ENCODE results near the gene SYT1.
A peak's percentile ranks its signal among the peaks of the same experiment; 100 is the strongest.
"Not testable (repeated sequence)": the region's sequence is repeated elsewhere in the genome, so short reads cannot be mapped to it uniquely, and the experiment has no call there.

SYT1 gene

GRCh38 chr12:79415321-79415720 lies 550.7 kb downstream of the SYT1 start:
- no peak for DNase-seq

GRCh38 chr12:79415746-79416435 lies 551.3 kb downstream of the SYT1 start:
- DNase-seq: no peak

GRCh38 chr12:79420146-79420618 lies 555.6 kb downstream of the SYT1 start:
- DNase-seq: no peak

GRCh38 chr12:79421236-79421740 lies 556.7 kb downstream of the SYT1 start:
- DNase-seq: no peak

GRCh38 chr12:79422060-79422812 lies 557.7 kb downstream of the SYT1 start:
- DNase-seq: no peak

GRCh38 chr12:79423560-79423959 lies 559.0 kb downstream of the SYT1 start:
- no peak for DNase-seq

GRCh38 chr12:79424109-79424721 lies 559.6 kb downstream of the SYT1 start:
- DNase-seq: no peak

- no peak for DNase-seq
Observed at GRCh38 chr12:79426121-79426520, 561.5 kb downstream of the SYT1 start.

- not testable (repeated sequence) for DNase-seq
Observed at GRCh38 chr12:79426744-79427143, 562.2 kb downstream of the SYT1 start.

- DNase-seq: no peak
Observed at GRCh38 chr12:79433465-79434072, 569.0 kb downstream of the SYT1 start.

- DNase-seq: no peak
Observed at GRCh38 chr12:79434561-79434960, 570.0 kb downstream of the SYT1 start.

- DNase-seq: no peak
Observed at GRCh38 chr12:79435742-79436141, 571.2 kb downstream of the SYT1 start.

- DNase-seq: no peak
Observed at GRCh38 chr12:79438480-79439174, 574.1 kb downstream of the SYT1 start.

GRCh38 chr12:79439175-79439825 lies 574.7 kb downstream of the SYT1 start:
- no peak for DNase-seq

GRCh38 chr12:79441534-79441933 lies 577.0 kb downstream of the SYT1 start:
- no peak for DNase-seq

- DNase-seq: no peak
Observed at GRCh38 chr12:79442396-79442795, 577.8 kb downstream of the SYT1 start.

- no peak for DNase-seq
Observed at GRCh38 chr12:79444089-79444488, 579.5 kb downstream of the SYT1 start.

- no peak for DNase-seq
Observed at GRCh38 chr12:79448816-79449215, 584.2 kb downstream of the SYT1 start.

GRCh38 chr12:79451365-79451764 lies 586.8 kb downstream of the SYT1 start:
- no peak for DNase-seq

- DNase-seq: peak; percentile 47
Observed at GRCh38 chr12:79451978-79452377, 587.4 kb downstream of the SYT1 start.

- no peak for DNase-seq
Observed at GRCh38 chr12:79452906-79453305, 588.3 kb downstream of the SYT1 start.

- DNase-seq: no peak
Observed at GRCh38 chr12:79453820-79454219, 589.2 kb downstream of the SYT1 start.

Measured in femur (tissue), 1 donor.